Mononuclear cell (primary cell): ENCODE data around the gene NOD1. TPM values are rescaled to one million over a fixed set of nuclear protein-coding genes. Genes with fewer than 3 reads are reported as not detected.
"Not testable (repeated sequence)": the region's sequence is repeated elsewhere in the genome, so short reads cannot be mapped to it uniquely, and the experiment has no call there.

Experiments
- H3K27me3 ChIP-seq: 2 replicates; pipeline ENCODE4 v1.6.0; 2011; ENCODE audit warnings: low read length, control low read depth; ENCODE audit not compliant: insufficient read depth
- H3K4me1 ChIP-seq: 2 replicates; pipeline ENCODE4 v1.5.1; 2011; ENCODE audit warnings: mild to moderate bottlenecking, low read length, control low read depth; ENCODE audit not compliant: insufficient read depth
- H3K4me3 ChIP-seq: 2 replicates; pipeline ENCODE4 v1.5.1; 2011; ENCODE audit warnings: mild to moderate bottlenecking, low read length, moderate library complexity
- H3K9me3 ChIP-seq: 2 replicates; pipeline ENCODE4 v1.5.1; 2011; ENCODE audit warnings: low read depth, mild to moderate bottlenecking, control low read depth, low read length
- total RNA-seq: library from RNA; depleted of rRNA; stranded (reverse); fragments of >200 nt; gene quantifications from one replicate; pipeline ENCODE4 v1.2.3, GENCODE V29; 2012

Gene NOD1
- total RNA-seq, 1 donor, result 9.2 TPM

GRCh38 chr7:30430276-30430675 lies 48.3 kb downstream of the NOD1 start:
- H3K4me3 ChIP-seq, result no peak overlapping the region
- H3K9me3 ChIP-seq, result no peaks in the 10 kb centered on the region
- peaks cover 90% of the 10 kb centered on the region for H3K4me1 ChIP-seq
- no peaks in the 10 kb centered on the region for H3K27me3 ChIP-seq

- no peaks in the 10 kb centered on the region for H3K27me3 ChIP-seq
- H3K4me1 ChIP-seq, result peaks cover 80% of the 10 kb centered on the region
- H3K9me3 ChIP-seq, result no peaks in the 10 kb centered on the region
- no peak overlapping the region for H3K4me3 ChIP-seq
Observed at GRCh38 chr7:30429156-30429530, 49.4 kb downstream of the NOD1 start.

- Histone ChIP-seq H3K4me3 (no peak overlapping the region), H3K27me3 (no peaks in the 10 kb centered on the region), H3K4me1 (peaks cover 80% of the 10 kb centered on the region), H3K9me3 (no peaks in the 10 kb centered on the region)
Observed at GRCh38 chr7:30428246-30429155, 50.1 kb downstream of the NOD1 start.

DNA sequence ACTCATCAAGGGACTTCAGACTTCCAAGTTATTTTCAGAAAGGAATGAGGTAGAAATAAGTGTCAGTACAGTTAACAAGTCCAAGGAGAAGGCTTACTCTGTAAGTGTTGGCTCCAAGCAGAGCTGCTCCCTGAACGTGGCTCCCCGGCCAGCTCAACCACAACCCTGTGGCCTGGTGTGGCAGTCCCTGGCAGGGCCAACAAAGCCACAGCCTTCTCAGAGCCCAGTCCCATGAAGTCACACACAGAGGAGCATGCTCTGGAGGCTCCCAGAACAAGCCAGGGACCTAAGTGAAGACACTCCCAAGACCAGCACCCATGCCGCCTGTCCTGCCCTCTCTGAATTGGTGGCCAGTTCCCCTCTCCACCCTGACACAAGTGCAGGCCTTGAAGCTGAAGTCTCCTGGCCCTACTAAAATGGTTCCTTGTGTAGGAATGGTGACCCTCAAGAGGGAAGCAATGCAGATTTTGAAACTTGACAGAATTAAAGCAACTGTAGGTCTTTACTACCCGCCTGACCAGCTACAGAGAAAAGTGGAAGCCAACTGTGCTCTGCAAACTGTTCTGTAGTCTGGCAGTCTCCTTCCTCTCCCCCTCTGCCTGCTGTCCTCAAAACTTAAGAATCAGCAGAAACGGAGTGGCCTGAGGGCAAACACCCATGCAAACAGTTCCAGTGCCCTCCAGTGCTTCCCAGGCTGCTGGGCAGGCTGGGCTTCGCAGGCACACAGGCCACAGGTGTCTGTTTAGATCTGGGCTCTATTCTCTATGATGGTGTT lies 51.1 kb downstream of the NOD1 start:
- Histone ChIP-seq H3K4me3 (no peak overlapping the region), H3K27me3 (no peaks in the 10 kb centered on the region), H3K9me3 (no peaks in the 10 kb centered on the region), H3K4me1 (peaks cover 70% of the 10 kb centered on the region)

- no peaks in the 10 kb centered on the region for H3K9me3 ChIP-seq
Observed at GRCh38 chr7:30424506-30424905, 54.1 kb downstream of the NOD1 start.

GRCh38 chr7:30423788-30424505 lies 54.6 kb downstream of the NOD1 start:
- no peak overlapping the region for H3K4me3 ChIP-seq
- no peaks in the 10 kb centered on the region for H3K27me3 ChIP-seq
- H3K9me3 ChIP-seq, result no peaks in the 10 kb centered on the region
- peaks cover 35% of the 10 kb centered on the region for H3K4me1 ChIP-seq

More at GRCh38 chr7:30424506-30424905, 54.1 kb downstream of the NOD1 start:
- no peaks in the 10 kb centered on the region for H3K27me3 ChIP-seq
- H3K4me1 ChIP-seq, result peaks cover 40% of the 10 kb centered on the region
- no peak overlapping the region for H3K4me3 ChIP-seq

DNA sequence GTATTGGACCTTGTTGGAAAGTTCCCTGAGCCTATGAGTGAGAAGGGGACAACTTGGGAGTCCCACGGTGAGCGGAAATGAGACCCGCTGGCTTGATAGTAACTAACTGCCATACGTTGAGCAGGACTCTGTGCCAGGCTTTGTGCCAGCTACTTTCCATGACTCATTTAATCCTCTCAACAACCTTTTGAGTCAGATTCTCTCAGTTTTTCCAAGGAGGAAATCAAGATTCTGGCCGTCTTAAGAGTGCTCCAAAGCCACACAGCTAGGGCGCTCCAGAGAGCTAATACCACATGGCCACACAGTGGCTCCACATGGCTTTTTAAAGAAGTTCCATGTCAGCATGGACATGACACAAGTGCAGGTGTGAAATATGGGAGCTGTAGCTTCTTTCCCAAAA lies 55.7 kb downstream of the NOD1 start:
- no peaks in the 10 kb centered on the region for H3K9me3 ChIP-seq
- no peak overlapping the region for H3K4me3 ChIP-seq
- no peaks in the 10 kb centered on the region for H3K27me3 ChIP-seq
- peaks cover 25% of the 10 kb centered on the region for H3K4me1 ChIP-seq

GRCh38 chr7:30421647-30422196 lies 56.9 kb downstream of the NOD1 start:
- H3K9me3 ChIP-seq, result no peaks in the 10 kb centered on the region
- H3K27me3 ChIP-seq, result no peaks in the 10 kb centered on the region
- H3K4me1 ChIP-seq, result peaks cover 13% of the 10 kb centered on the region
- no peak overlapping the region for H3K4me3 ChIP-seq

- Histone ChIP-seq H3K27me3 (no peaks in the 10 kb centered on the region), H3K4me3 (no peak overlapping the region), H3K9me3 (no peaks in the 10 kb centered on the region), H3K4me1 (peaks cover 8% of the 10 kb centered on the region)
Observed at GRCh38 chr7:30420662-30421061, 57.9 kb downstream of the NOD1 start.

- H3K9me3 ChIP-seq, H3K4me1 ChIP-seq, H3K27me3 ChIP-seq, H3K4me3 ChIP-seq: not testable (repeated sequence)
Observed at GRCh38 chr7:30420080-30420479, 58.5 kb downstream of the NOD1 start.

DNA sequence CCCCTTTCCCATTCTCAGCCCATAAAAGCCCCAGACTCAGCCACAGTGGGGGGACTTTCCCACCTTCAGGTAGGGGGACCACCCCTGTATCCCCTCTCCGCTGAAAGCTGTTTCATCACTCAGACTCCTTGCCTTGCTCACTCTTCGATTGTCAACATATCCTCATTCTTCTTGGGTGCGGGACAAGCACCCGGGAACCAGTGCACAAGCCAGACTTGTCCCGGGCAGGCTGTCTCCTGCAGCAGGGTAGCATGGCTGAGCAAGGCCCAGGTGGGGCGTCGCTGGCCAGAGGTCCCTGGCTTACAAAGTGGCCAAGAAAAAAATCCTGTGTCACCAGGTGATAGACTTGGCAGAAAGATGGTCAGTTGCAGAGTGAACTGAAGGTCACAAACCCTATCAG lies 64.7 kb downstream of the NOD1 start:
- Histone ChIP-seq H3K9me3 (no peaks in the 10 kb centered on the region), H3K4me1 (peaks cover 21% of the 10 kb centered on the region), H3K27me3 (no peaks in the 10 kb centered on the region), H3K4me3 (no peak overlapping the region)

DNA sequence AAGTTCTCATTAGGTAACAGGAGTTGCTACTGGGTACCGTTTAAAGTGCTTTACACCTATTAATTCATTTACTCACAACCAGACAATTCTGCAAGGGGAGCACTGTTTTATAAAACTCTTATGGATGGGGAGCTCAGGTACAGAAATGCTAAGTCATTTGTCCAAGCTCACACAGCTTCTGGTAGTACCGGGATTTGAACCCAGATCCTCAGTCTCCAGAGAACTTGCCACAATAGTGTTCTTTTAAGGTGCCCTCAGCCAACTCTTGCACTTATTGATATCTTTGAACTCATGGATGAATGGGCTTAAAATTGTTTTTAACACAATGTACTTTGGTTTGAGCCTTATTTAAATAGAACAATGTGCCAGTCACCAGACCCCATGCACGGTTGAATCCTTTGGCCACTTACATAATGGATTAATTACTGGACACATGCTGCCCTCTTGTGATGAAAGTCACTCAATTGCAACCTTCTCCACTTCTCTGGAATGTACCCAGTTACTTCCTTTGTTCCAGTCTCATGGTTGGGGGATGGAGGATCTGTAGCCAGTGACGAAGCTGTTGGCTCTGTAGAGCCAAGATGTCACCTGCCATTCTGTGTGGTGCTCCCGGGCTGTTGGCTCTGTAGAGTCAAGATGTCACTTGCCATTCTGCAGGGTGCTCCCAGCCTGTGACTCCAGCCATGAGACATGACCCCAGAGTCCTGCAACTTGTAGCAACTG lies 65.6 kb downstream of the NOD1 start:
- H3K4me3 ChIP-seq, result no peak overlapping the region
- peaks cover 21% of the 10 kb centered on the region for H3K4me1 ChIP-seq
- H3K9me3 ChIP-seq, result no peaks in the 10 kb centered on the region
- no peaks in the 10 kb centered on the region for H3K27me3 ChIP-seq

GRCh38 chr7:30411897-30412296 lies 66.7 kb downstream of the NOD1 start:
- H3K4me3 ChIP-seq, result no peak overlapping the region
- H3K9me3 ChIP-seq, result no peaks in the 10 kb centered on the region
- H3K4me1 ChIP-seq, result peaks cover 21% of the 10 kb centered on the region
- H3K27me3 ChIP-seq, result no peaks in the 10 kb centered on the region

DNA sequence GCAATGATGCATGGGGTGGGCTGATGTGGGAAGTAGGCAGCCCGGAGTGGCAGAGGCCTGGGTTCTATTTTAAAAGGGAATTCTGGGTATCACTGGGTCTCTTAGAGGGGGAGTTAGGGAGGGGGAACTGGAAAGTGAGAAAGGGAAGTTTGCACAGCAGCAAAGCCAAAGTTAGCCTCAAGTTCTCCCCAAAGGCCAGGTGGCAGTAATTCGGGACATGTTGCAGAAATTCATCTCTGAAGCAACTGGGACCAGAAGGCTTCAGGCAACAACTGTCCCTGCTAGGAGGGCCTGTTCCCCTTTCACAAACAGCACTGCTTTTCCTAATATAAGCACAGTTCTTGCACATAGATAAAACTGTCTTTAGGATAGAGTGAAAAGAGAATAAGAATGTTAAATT lies 67.4 kb downstream of the NOD1 start:
- no peak overlapping the region for H3K4me3 ChIP-seq
- H3K27me3 ChIP-seq, result no peaks in the 10 kb centered on the region
- peaks cover 21% of the 10 kb centered on the region for H3K4me1 ChIP-seq
- H3K9me3 ChIP-seq, result no peaks in the 10 kb centered on the region
